ENCODE measurements around the gene KDM4B.

DNA sequence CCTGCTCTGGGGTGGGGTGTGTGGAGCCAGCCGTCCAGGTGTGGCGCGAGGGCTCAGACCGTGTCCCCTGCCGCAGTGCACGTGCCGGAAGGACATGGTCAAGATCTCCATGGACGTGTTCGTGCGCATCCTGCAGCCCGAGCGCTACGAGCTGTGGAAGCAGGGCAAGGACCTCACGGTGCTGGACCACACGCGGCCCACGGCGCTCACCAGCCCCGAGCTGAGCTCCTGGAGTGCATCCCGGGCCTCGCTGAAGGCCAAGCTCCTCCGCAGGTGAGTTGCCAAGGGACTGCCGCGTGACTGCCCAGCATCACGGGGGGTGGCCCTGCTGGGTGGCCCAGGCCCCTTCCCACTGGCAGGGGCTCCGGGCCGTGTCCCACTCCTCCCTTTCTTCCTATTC is 141.6 kb downstream of the KDM4B start:
- TF ChIP-seq JUND (IDR thresholded peaks at IDR 0.05; ENCODE audit: low read length) (no peak), RAD21 (IDR thresholded peaks at IDR 0.05 in 1 of 2, conservative IDR thresholded peaks at IDR 0.05 in 1 of 2; ENCODE audit: low read depth in 2 of 2, low read length in 2 of 2) (no peak), EZH2 (IDR thresholded peaks at IDR 0.05; ENCODE audit: low read depth, low read length, severe bottlenecking) (no peak), CHD2 (IDR thresholded peaks at IDR 0.05; ENCODE audit: low read length) (no peak)
- TF ChIP-seq, protein P1, sequence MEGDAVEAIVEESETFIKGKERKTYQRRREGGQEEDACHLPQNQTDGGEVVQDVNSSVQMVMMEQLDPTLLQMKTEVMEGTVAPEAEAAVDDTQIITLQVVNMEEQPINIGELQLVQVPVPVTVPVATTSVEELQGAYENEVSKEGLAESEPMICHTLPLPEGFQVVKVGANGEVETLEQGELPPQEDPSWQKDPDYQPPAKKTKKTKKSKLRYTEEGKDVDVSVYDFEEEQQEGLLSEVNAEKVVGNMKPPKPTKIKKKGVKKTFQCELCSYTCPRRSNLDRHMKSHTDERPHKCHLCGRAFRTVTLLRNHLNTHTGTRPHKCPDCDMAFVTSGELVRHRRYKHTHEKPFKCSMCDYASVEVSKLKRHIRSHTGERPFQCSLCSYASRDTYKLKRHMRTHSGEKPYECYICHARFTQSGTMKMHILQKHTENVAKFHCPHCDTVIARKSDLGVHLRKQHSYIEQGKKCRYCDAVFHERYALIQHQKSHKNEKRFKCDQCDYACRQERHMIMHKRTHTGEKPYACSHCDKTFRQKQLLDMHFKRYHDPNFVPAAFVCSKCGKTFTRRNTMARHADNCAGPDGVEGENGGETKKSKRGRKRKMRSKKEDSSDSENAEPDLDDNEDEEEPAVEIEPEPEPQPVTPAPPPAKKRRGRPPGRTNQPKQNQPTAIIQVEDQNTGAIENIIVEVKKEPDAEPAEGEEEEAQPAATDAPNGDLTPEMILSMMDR (IDR thresholded peaks at IDR 0.05; ENCODE audit: control extremely low read depth in 1 of 3, insufficient read depth in 1 of 3, low read depth in 1 of 3, low read length in 3 of 3) = no peak
